ENCODE data around the gene VTN.

The VTN gene

GRCh38 chr17:28317966-28318758, 51.9 kb downstream of the VTN start:
- DNase-seq, result peak in 1 of 2 experiments; percentile 76

Measured in NCI-H526 (cell line).